Stromal cell of bone marrow (primary cell): ENCODE measurements around the gene PEPD.

Source experiments
- DNase-seq: peaks from one replicate; pipeline ENCODE4 v3.0.0-alpha.2; 2012; ENCODE audit warnings: low read depth

Gene PEPD

GRCh38 chr19:33407716-33408115 is 113.9 kb downstream of the PEPD start:
- DNase-seq: no peak

- DNase-seq: no peak
Measured at GRCh38 chr19:33407140-33407551, 114.4 kb downstream of the PEPD start.

- DNase-seq: no peak
Measured at GRCh38 chr19:33406521-33407139, 115.0 kb downstream of the PEPD start.

DNA sequence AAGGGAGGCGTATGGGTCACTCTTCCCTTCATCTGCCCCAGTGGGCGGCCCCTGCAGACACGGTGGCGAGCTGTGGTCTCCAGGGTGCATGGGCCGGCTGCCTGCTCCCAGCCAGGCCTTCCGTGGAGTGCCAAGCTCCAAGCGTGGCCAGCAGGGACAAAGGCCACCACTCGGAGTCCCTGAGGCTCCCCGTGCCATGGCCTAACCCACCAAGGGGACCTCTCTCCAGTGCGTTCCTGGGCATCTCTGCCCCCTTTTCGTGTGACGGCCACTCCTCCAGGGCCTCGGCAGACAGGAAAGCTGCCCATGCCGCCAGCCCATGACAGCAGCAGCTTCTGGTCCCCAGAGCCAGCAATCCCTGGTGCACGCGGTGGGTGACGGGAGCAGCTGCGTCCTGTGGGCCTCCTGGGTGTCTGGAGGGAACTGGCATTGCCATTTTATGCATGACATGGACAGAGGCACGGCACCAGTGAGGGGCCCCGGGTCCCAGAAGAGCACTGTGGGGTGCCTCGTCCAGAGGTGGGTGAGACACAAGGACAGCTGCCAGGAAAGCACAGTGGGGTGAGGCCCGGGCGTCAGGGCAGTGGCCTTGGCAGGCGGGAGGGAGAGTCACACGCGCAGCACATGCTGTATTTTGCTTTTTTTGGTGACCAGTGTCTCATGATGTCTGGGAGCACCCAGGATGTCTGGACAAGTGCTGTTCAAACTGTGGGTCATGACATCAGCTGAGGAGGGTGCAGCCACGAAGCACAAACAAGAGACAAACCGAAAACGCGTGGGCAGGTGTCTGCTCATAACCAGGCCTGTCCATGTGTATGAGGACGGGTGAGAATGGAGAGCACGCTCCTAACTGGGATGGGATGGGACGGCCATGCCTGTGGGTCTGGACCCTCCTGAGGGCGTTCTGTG is 115.8 kb downstream of the PEPD start:
- DNase-seq: no peak

GRCh38 chr19:33405254-33405552 is 116.4 kb downstream of the PEPD start:
- no peak for DNase-seq

DNA sequence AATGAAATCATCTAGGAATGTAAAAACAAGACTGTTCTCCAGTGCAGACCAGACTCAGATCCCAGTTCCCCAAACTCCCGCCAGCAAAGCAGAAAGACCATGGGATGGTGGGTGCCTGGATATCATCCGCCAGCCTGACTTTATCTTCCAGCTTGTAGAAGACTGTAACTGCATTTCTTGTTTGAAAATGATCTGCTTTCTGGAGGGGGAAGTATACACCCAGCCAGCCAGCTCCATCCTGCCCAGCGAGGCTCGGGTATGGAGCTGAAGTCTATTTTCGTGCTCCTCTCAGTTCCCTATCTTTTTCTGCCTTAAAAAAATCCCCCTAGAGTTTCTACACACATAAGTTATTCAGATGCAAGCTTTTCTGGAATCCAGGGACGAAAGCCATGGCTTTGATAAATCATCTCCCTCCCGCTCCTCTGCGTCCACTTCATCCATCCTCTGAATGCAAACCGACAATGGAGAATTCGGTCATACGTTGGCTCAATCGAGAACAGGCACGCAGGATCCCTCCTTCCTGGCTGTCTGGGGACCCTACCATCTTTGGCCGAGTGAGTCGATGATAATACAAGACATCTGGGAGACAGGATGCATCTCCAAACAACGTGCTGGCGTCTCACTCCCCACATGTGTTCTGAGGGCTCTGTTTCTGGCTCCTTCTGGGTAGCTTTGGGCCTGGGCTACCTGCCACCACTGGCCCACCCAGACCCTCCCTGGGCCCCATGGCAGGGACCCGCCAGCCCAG is 116.9 kb downstream of the PEPD start:
- DNase-seq: no peak

GRCh38 chr19:33403973-33404304 is 117.7 kb downstream of the PEPD start:
- no peak for DNase-seq

GRCh38 chr19:33403221-33403972 is 118.2 kb downstream of the PEPD start:
- no peak for DNase-seq

DNA sequence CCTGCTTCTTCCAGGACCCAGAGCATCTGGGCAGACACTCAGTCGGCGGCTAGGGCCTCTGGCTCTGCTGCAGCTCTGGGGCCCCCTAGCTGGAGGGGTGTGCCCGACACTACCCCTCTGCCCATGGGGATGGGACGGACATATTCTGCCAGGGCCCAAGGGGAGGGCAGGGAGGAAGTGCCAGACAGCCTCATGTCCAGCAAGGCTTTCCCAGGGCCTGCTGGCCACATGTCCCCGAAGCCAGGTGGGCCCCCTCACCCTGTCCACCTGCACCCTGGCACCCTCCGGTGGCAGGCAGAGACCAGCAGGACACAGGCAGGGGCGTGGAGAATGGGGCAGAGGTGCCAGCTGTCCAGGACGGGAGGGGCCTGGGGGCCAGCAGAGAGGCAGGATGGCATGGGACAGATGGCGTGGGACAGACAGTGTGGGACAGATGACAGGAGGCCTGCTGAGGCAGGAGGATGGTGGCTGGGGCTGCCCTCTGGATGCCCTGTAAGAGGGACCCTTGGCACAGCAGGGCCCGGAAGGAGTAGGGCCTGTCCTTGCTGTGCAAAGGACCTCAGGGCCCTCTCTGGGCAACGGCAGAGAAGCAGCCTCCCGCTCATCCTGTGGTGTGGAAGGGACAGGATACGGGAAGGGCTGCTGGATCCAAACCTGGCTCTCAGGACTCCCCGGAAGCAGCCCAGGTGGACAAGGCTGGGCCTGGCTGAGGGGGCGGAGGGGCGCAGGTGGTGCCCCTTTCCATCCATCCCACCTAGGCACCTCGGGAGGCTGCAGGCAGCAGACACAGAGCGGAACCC is 119.0 kb downstream of the PEPD start:
- no peak for DNase-seq

- DNase-seq: no peak
Measured at GRCh38 chr19:33401683-33402420, 119.7 kb downstream of the PEPD start.

DNA sequence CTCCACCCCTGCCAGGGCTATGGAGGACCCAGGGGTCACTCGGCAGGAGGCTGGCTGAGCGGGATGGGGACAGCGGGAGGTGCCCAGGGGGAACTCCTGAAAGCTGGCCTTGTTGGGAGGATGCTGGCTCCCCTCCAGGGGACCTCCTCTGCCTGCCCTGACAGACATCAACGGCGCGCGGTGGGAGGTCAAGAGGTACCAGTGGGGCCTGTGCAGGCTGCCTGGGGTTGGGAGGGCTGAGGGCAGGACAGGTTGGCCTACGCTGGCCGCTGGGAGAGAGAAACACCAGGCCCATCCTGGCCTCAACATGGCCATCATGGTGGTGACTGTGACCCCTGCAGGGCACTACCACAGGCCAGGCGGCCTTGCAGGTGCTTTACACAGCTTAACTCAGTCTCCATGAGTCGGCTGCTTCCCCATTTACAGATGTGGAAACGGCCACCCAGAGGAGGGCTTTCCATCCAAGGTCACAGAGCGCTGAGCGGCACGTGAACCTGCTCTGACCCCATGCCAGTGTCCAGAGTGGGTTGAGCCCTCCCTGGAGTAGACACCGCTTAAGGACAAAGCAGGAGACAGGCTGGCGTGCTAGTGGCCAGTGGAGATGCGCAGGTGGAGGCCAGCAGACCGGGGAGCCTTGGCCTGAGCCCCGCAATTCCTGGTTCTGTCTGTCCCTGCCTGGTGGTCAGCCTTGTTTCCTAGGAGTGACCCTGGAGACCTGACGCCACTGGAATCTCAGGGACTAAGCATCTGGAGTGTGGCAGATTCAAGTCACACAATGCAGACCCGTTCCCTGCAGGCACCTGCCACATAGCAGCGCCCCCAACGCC is 120.5 kb downstream of the PEPD start:
- no peak for DNase-seq

GRCh38 chr19:33399745-33400681 is 121.6 kb downstream of the PEPD start:
- no peak for DNase-seq

- no peak for DNase-seq
Measured at GRCh38 chr19:33399081-33399744, 122.4 kb downstream of the PEPD start.

- DNase-seq: no peak
Measured at GRCh38 chr19:33398361-33399060, 123.1 kb downstream of the PEPD start.

- DNase-seq: no peak
Measured at GRCh38 chr19:33397536-33398360, 123.8 kb downstream of the PEPD start.

DNA sequence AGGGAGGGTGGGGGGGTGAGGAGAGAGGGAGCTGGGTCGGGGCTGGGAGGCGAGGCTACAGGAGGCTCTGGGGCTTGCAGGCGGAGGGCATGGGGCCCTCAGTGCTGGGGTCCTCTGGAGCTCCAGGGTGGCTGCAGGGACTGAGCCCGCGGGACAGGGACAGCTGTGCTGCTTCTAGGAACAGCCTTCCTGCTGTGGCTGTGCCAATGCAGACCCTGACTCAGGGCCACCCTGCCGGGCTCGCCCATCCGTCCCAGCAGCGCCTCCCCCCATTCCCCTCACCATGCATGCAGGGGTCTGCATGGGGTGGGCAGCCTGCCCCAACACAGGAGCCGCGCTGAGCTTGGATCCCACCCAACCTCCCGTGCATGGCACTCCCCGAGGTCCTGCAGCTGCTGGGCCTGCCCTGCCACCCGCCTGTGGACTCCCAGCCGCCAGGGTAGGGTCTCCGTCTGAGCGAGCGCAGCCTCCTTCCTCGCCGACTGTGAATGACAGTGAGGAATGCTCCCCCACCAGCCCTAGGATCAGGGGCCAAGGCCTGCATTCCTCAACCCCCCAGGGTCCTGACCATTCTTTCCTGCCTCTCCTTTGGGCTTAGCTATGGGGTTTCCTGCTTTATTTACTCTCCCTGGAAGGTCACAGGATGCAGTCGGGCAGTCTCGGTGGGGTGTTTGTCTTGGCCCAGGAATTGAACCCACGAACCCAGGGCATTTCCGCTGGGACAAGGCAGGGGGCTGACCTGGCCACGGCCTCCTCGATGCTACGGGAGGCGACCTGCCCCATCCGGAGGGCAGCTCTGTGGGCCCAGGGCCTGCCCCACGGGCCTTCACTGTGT is 124.7 kb downstream of the PEPD start:
- no peak for DNase-seq
